Activated gamma-delta T cell treated with anti-CD3 and anti-CD28 coated beads, Interleukin-2, amount 50 U/mL, for 16 hours (primary cell): ENCODE results near the gene YIPF7.

ENCODE experiments used
- DNase-seq: peaks from one replicate; pipeline ENCODE4 v3.0.0-alpha.2; 2020; ENCODE audit warnings: low read depth

Gene YIPF7

GRCh38 chr4:44616621-44617020, 34.8 kb downstream of the YIPF7 start:
- no peak for DNase-seq

- no peak for DNase-seq
Observed at GRCh38 chr4:44583393-44583792, 68.0 kb downstream of the YIPF7 start.

- no peak for DNase-seq
Observed at GRCh38 chr4:44580231-44580630, 71.2 kb downstream of the YIPF7 start.

- no peak for DNase-seq
Observed at GRCh38 chr4:44578954-44579353, 72.5 kb downstream of the YIPF7 start.
